Adrenal gland (tissue), 5 donors: ENCODE results near the gene PON3.

Source experiments
- CTCF ChIP-seq, 6 experiments: fragments of 450-650 bp in 4 of 6; fragments of 200-600 bp in 2 of 6; sonication (generic) in 1 of 6; IDR thresholded peaks; 1 replicate in 5 of 6; 2 replicates in 1 of 6; pipeline versions ENCODE4 v1.5.1 to v1.8.0; 2016 to 2021; ENCODE audit warnings: antibody characterized with exemption in 6 of 6, mild to moderate bottlenecking in 2 of 6, moderate library complexity in 1 of 6
- POLR2A ChIP-seq, 2 donors: fragments of 450-650 bp; IDR thresholded peaks; one replicate each; pipeline ENCODE4 v1.6.1; 2017; ENCODE audit warnings: antibody characterized with exemption in 2 of 2, mild to moderate bottlenecking in 2 of 2, moderate library complexity in 1 of 2
- donor health status: DM: no; HTN: no; CAD: no.

GRCh38 chr7:95427914-95428516 lies 31.8 kb upstream of the PON3 start:
- TF ChIP-seq POLR2A (IDR thresholded peaks at IDR 0.05) (no peak), CTCF (IDR thresholded peaks at IDR 0.05) (no peak)
